IPS-20b (cell line): ENCODE data around the gene TRPM3.

Experiments used
- H3K27ac ChIP-seq: one replicate; pipeline ENCODE4 v1.5.1; 2013; ENCODE audit warnings: low read length
- H3K27me3 ChIP-seq: 2 replicates; pipeline ENCODE4 v1.6.1; 2013; ENCODE audit warnings: mild to moderate bottlenecking, low read length, inconsistent platforms; ENCODE audit not compliant: insufficient read depth
- H3K36me3 ChIP-seq: 2 replicates; pipeline ENCODE4 v1.6.1; 2013; ENCODE audit warnings: low read depth, mild to moderate bottlenecking, inconsistent platforms, low read length, moderate library complexity; ENCODE audit not compliant: insufficient read depth
- H3K4me1 ChIP-seq: 2 replicates; pipeline ENCODE4 v1.6.1; 2013; ENCODE audit warnings: mild to moderate bottlenecking, control low read depth, inconsistent platforms, low read length, moderate library complexity; ENCODE audit not compliant: insufficient read depth
- H3K4me3 ChIP-seq: 2 replicates; pipeline ENCODE4 v1.5.1; 2013; ENCODE audit warnings: mild to moderate bottlenecking, low read length, inconsistent platforms
- H3K9ac ChIP-seq: 2 replicates; pipeline ENCODE4 v1.6.1; 2013; ENCODE audit warnings: low read depth, mild to moderate bottlenecking, inconsistent platforms, low read length, moderate library complexity
- H3K9me3 ChIP-seq: 2 replicates; pipeline ENCODE4 v1.6.1; 2013; ENCODE audit warnings: mild to moderate bottlenecking, low read depth, low read length, inconsistent platforms; ENCODE audit not compliant: insufficient read depth

The TRPM3 gene

GRCh38 chr9:70526902-70527301 is 594.5 kb downstream of the TRPM3 start:
- Histone ChIP-seq H3K27me3 (no peaks in the 10 kb centered on the region), H3K9me3 (no peaks in the 10 kb centered on the region), H3K36me3 (no peaks in the 10 kb centered on the region), H3K27ac (no peak overlapping the region), H3K4me1 (no peaks in the 10 kb centered on the region), H3K9ac (no peak overlapping the region), H3K4me3 (no peak overlapping the region)

DNA sequence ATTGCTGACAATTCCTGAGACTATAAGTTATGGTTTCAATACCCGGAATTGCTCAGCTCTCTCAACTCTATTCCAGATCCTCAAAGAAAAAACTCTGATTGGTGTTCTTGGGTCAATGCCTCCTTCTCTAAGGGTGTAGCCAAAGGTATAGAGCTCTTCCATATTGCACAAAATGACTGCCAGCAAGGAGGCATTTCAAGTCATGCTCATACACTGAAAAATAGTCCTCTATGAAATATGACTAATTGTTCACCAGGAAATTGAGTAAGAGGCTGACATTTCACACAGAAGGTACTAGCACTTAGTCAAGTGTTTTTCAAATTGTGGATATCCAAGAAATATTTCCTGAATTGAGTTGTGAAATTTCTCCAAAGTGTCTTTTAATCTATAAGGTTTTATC is 595.9 kb downstream of the TRPM3 start:
- H3K4me1 ChIP-seq, result no peaks in the 10 kb centered on the region
- no peak overlapping the region for H3K9ac ChIP-seq
- H3K36me3 ChIP-seq, result no peaks in the 10 kb centered on the region
- H3K27ac ChIP-seq, result no peak overlapping the region
- no peaks in the 10 kb centered on the region for H3K27me3 ChIP-seq
- no peak overlapping the region for H3K4me3 ChIP-seq
- H3K9me3 ChIP-seq, result no peaks in the 10 kb centered on the region

- Histone ChIP-seq H3K9me3 (no peaks in the 10 kb centered on the region), H3K27me3 (no peaks in the 10 kb centered on the region), H3K9ac (no peak overlapping the region), H3K27ac (no peak overlapping the region), H3K4me3 (no peak overlapping the region), H3K4me1 (no peaks in the 10 kb centered on the region), H3K36me3 (no peaks in the 10 kb centered on the region)
These were observed 601.3 kb downstream of the TRPM3 start for GRCh38 chr9:70519912-70520724.

DNA sequence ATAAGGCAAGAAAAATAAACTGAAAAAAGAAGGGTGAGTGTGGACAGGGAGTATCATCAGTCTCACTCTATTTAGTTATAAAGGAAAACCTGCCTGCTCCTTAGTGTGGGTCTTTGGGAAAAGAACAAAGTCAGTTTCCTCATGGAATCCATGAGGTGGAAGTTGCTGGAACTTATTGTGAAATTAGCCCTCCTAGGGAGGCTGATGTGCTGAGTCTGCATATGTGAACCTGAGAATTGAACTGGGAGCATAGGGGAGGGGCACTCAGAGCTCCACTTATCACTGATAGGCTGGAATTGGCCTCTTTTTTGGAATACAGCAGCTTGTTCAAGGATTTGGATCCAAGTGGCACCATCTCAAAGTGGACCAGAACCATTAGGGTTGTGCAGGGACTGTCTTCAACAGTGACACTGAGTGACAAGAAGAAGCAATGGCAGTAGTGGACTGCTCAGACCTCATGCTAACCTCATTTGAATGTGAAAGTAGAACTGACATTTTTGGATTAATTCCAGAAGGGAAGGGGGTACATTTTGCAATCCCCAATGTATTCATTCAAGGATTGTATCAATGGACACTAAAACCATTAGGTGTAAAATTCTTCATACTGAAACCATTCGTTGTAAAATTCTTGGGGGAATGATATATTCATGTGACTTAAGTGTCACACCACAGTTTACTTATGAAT is 603.4 kb downstream of the TRPM3 start:
- Histone ChIP-seq H3K9ac (no peak overlapping the region), H3K4me1 (no peaks in the 10 kb centered on the region), H3K36me3 (no peaks in the 10 kb centered on the region), H3K4me3 (no peak overlapping the region), H3K27ac (no peak overlapping the region), H3K9me3 (no peaks in the 10 kb centered on the region), H3K27me3 (no peaks in the 10 kb centered on the region)

DNA sequence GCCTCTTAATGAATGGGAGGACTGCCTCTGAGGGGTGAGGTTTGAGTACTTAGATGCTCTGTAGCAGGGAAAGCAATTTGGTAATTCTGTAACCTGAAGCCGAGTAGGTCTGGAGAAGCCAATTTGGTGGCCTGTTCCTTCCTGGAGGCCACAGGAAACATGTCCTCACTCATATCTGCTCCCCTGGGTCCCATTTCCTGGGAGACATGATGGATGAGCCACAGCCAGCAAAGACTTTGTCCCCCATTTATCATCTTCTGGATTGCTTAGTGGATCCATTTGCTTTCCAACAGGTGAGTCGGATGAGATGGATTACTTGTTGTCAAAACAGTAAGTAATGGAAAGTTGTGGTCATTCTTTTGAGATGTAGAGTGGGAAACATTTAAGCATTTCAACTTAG is 607.1 kb downstream of the TRPM3 start:
- H3K4me3 ChIP-seq, result no peak overlapping the region
- H3K4me1 ChIP-seq, result no peaks in the 10 kb centered on the region
- no peak overlapping the region for H3K27ac ChIP-seq
- no peaks in the 10 kb centered on the region for H3K27me3 ChIP-seq
- H3K9me3 ChIP-seq, result peaks cover 8% of the 10 kb centered on the region
- no peaks in the 10 kb centered on the region for H3K36me3 ChIP-seq
- H3K9ac ChIP-seq, result no peak overlapping the region

- no peaks in the 10 kb centered on the region for H3K36me3 ChIP-seq
- no peak overlapping the region for H3K27ac ChIP-seq
- peaks cover 8% of the 10 kb centered on the region for H3K9me3 ChIP-seq
- no peaks in the 10 kb centered on the region for H3K4me1 ChIP-seq
- no peak overlapping the region for H3K9ac ChIP-seq
- no peaks in the 10 kb centered on the region for H3K27me3 ChIP-seq
- H3K4me3 ChIP-seq, result no peak overlapping the region
These were observed 609.6 kb downstream of the TRPM3 start for GRCh38 chr9:70511858-70512257.

DNA sequence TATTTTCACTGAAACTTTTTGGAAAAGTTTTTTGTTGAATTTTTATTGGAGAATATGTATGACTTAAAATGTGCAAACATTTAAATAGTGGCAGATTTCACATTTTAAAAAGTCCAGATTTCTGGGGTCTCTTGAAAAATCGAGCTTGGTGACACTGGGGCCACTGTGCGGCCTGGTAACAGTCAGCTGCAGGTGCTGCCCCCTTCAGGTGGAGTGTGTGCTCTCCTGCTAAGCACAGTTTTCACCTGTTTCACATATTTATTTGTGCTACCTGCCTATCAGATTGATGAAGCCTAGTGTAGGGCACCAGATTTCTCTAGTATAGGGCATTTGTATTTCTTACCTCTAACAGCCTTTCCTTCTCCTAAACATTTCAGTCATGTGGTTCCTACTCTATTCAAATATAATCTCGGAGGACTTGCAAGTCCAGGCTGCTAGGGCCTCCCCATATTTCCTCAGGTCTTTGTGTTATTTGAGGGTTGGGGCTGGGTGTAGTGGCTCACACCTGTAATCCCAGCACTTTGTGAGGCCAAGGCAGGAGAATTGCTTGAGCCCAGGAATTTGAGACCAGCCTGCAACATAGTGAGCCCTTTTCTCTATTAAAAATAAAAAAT is 611.2 kb downstream of the TRPM3 start:
- H3K4me3 ChIP-seq, result no peak overlapping the region
- no peak overlapping the region for H3K9ac ChIP-seq
- H3K27ac ChIP-seq, result no peak overlapping the region
- H3K9me3 ChIP-seq, result peaks cover 8% of the 10 kb centered on the region
- H3K4me1 ChIP-seq, result no peaks in the 10 kb centered on the region
- H3K36me3 ChIP-seq, result no peaks in the 10 kb centered on the region
- no peaks in the 10 kb centered on the region for H3K27me3 ChIP-seq

DNA sequence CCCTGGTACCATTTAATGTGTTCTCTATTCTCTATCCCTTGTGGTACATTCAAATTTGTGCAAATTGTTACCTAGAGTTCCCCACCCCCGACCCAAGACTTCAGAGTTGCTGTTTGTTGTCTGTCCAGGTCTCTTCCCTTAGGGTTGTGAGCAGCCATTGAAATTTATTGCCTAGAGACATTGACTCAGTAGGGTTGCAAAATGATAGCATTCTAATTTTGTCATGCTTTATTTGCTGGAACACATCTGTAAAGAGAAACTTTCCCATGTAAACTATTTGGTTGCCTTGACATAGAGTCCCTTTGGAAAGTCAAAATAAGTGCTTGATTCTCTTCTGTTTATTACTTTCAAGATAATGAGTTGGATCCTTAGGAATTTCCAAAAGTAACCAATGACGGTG is 615.3 kb downstream of the TRPM3 start:
- no peaks in the 10 kb centered on the region for H3K4me1 ChIP-seq
- H3K9me3 ChIP-seq, result peaks cover 8% of the 10 kb centered on the region
- no peaks in the 10 kb centered on the region for H3K36me3 ChIP-seq
- no peak overlapping the region for H3K4me3 ChIP-seq
- H3K27me3 ChIP-seq, result no peaks in the 10 kb centered on the region
- no peak overlapping the region for H3K9ac ChIP-seq
- H3K27ac ChIP-seq, result no peak overlapping the region

DNA sequence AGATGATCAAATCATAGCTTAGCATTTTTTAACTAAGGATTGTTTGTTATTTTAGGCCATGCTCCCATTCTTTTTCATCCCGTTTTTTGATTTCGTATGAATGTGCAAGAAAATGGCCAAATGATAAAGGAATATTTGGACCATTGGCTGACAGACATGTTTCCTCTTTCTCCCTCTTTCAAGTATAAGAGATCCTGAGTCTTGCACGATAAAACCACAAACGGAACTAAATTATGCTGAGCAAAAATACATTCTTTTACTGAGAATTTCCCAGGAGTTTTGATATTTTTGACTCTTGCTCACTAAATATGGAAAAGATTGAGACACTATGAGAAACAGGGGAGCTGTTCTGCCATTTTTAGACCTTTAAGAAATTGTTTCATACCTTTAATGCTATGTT is 616.6 kb downstream of the TRPM3 start:
- Histone ChIP-seq H3K4me1 (no peaks in the 10 kb centered on the region), H3K9ac (no peak overlapping the region)

GRCh38 chr9:70502690-70503089 is 618.7 kb downstream of the TRPM3 start:
- H3K27me3 ChIP-seq, result no peaks in the 10 kb centered on the region
- no peak overlapping the region for H3K9ac ChIP-seq
- no peaks in the 10 kb centered on the region for H3K36me3 ChIP-seq
- H3K9me3 ChIP-seq, result no peaks in the 10 kb centered on the region
- no peak overlapping the region for H3K4me3 ChIP-seq
- no peak overlapping the region for H3K27ac ChIP-seq
- no peaks in the 10 kb centered on the region for H3K4me1 ChIP-seq

More for the DNA sequence above, 616.6 kb downstream of the TRPM3 start:
- Histone ChIP-seq H3K27ac (no peak overlapping the region), H3K27me3 (no peaks in the 10 kb centered on the region), H3K36me3 (no peaks in the 10 kb centered on the region), H3K9me3 (peaks cover 5% of the 10 kb centered on the region), H3K4me3 (no peak overlapping the region)

- Histone ChIP-seq H3K9ac (no peak overlapping the region), H3K36me3 (no peaks in the 10 kb centered on the region), H3K27me3 (no peaks in the 10 kb centered on the region), H3K4me3 (no peak overlapping the region), H3K27ac (no peak overlapping the region), H3K4me1 (no peaks in the 10 kb centered on the region), H3K9me3 (no peaks in the 10 kb centered on the region)
These were observed 620.6 kb downstream of the TRPM3 start for GRCh38 chr9:70500793-70501192.

GRCh38 chr9:70499621-70500020 is 621.8 kb downstream of the TRPM3 start:
- Histone ChIP-seq H3K36me3 (no peaks in the 10 kb centered on the region), H3K27ac (no peak overlapping the region), H3K9ac (no peak overlapping the region), H3K27me3 (no peaks in the 10 kb centered on the region), H3K4me3 (no peak overlapping the region), H3K4me1 (no peaks in the 10 kb centered on the region), H3K9me3 (no peaks in the 10 kb centered on the region)
